HFF-Myc (cell line): ENCODE results near the gene SRF.
A peak's percentile ranks its signal among the peaks of the same experiment; 100 is the strongest.
"Not testable (repeated sequence)": the region's sequence is repeated elsewhere in the genome, so short reads cannot be mapped to it uniquely, and the experiment has no call there.

ENCODE experiments used
- DNase-seq: peaks from one replicate; pipeline ENCODE4 v3.0.0-alpha.2; 2011; ENCODE audit warnings: low read depth; ENCODE audit errors: extremely low read depth
- H3K4me3 ChIP-seq: replicated peaks from 2 replicates; pipeline ENCODE4 v1.5.1; 2011; ENCODE audit warnings: low read depth, mild to moderate bottlenecking, control low read depth, low read length
- TF ChIP-seq, protein P1 (sequence below): IDR thresholded peaks from 2 replicates; pipeline ENCODE4 v1.5.1; 2012; ENCODE audit warnings: mild to moderate bottlenecking, low read depth, low read length, control low read depth; ENCODE audit errors: missing control alignments

The SRF gene

GRCh38 chr6:43127180-43127579 lies 43.9 kb upstream of the SRF start:
- no peak overlapping the region for H3K4me3 ChIP-seq
- no peak for DNase-seq
- TF ChIP-seq, protein P1, sequence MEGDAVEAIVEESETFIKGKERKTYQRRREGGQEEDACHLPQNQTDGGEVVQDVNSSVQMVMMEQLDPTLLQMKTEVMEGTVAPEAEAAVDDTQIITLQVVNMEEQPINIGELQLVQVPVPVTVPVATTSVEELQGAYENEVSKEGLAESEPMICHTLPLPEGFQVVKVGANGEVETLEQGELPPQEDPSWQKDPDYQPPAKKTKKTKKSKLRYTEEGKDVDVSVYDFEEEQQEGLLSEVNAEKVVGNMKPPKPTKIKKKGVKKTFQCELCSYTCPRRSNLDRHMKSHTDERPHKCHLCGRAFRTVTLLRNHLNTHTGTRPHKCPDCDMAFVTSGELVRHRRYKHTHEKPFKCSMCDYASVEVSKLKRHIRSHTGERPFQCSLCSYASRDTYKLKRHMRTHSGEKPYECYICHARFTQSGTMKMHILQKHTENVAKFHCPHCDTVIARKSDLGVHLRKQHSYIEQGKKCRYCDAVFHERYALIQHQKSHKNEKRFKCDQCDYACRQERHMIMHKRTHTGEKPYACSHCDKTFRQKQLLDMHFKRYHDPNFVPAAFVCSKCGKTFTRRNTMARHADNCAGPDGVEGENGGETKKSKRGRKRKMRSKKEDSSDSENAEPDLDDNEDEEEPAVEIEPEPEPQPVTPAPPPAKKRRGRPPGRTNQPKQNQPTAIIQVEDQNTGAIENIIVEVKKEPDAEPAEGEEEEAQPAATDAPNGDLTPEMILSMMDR, result no peak

- DNase-seq, result no peak
- H3K4me3 ChIP-seq, result no peak overlapping the region
- TF ChIP-seq, protein P1, result no peak
Observed at GRCh38 chr6:43127877-43128276, 43.2 kb upstream of the SRF start.

DNA sequence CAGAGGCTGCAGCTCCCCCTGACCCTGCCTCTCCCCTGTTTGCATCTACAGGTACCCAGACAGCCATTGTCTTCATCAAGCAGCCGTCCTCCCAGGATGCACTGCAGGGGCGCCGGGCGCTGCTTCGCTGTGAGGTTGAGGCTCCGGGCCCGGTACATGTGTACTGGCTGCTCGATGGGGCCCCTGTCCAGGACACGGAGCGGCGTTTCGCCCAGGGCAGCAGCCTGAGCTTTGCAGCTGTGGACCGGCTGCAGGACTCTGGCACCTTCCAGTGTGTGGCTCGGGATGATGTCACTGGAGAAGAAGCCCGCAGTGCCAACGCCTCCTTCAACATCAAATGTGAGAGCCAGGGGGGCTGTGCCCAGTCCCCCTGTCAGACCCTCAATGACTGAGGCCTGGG lies 42.1 kb upstream of the SRF start:
- TF ChIP-seq, protein P1, result no peak
- no peak for DNase-seq

GRCh38 chr6:43129434-43130194 lies 41.5 kb upstream of the SRF start:
- DNase-seq, result no peak
- H3K4me3 ChIP-seq, result no peak overlapping the region
- TF ChIP-seq, protein P1, result peak; percentile 73

More for the DNA sequence above, 42.1 kb upstream of the SRF start:
- H3K4me3 ChIP-seq, result no peak overlapping the region

DNA sequence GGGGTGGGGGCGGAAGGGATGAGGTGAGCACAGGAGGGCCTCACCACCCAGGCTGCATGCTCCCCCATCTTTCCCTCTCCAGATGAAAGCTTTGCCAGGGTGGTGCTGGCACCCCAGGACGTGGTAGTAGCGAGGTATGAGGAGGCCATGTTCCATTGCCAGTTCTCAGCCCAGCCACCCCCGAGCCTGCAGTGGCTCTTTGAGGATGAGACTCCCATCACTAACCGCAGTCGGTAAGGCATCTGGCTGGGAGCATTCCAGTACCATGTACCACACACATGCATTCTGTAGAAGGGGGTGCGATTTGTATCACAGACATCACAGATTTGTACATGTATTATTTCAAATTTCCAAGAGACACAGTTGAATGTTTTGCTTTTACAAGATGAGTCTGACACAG lies 40.6 kb upstream of the SRF start:
- H3K4me3 ChIP-seq, result no peak overlapping the region
- no peak for DNase-seq
- TF ChIP-seq, protein P1, result no peak

- not testable (repeated sequence) for DNase-seq, H3K4me3 ChIP-seq
Observed at GRCh38 chr6:43131379-43131778, 39.7 kb upstream of the SRF start.

DNA sequence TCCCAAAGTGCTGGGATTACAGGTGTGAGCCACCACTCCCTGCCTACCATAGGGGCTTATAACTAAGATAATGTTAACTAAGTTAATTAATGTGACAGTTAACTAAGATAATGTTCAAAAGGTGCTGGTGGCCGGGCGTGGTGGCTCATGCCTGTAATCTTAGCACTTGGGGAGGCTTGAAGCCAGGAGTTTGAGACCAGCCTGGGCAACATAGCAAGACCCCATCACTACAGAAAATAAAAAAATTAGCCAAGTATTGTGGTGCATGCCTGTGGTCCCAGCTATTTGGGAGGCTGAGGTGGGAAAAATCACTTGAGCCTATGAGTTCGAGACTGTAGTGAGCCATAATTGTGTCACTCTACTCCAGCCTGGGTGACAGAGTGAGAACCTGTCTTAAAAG lies 32.8 kb upstream of the SRF start:
- TF ChIP-seq, protein P1, result no peak
- no peak overlapping the region for H3K4me3 ChIP-seq

GRCh38 chr6:43139973-43140372 lies 31.1 kb upstream of the SRF start:
- not testable (repeated sequence) for DNase-seq

More for the DNA sequence above, 32.8 kb upstream of the SRF start:
- no peak for DNase-seq

More at GRCh38 chr6:43139973-43140372, 31.1 kb upstream of the SRF start:
- H3K4me3 ChIP-seq, result not testable (repeated sequence)
